ENCODE data around the gene ETFBKMT. TPM values are rescaled to one million over a fixed set of nuclear protein-coding genes. Genes with fewer than 3 reads are reported as not detected.

Gene ETFBKMT
- total RNA-seq, 1 donor = 0.52 TPM

Other genes starting within 250 kb of the ETFBKMT start
- 4.0 TPM for gene DENND5B, start 68.6 kb upstream of the ETFBKMT start, total RNA-seq
- gene AMN1, start 69.3 kb downstream of the ETFBKMT start, total RNA-seq = 12.0 TPM

All from mononuclear cell (primary cell).